ENCODE results near the gene CCDC136. TPM values are rescaled to one million over a fixed set of nuclear protein-coding genes. Genes with fewer than 3 reads are reported as not detected.
A peak's percentile ranks its signal among the peaks of the same experiment; 100 is the strongest.

The CCDC136 gene
- total RNA-seq, 4 donors from 2014 or later, result 4.5 to 12.4 (median 7.2) TPM

- Histone ChIP-seq H3K27ac (peak overlapping the region in 3 of 4 donors; percentile 36 to 82 (median 79)), H3K36me3 (peaks cover 0 to 16% (median 0%) of the 10 kb centered on the region in 3 donors), H3K4me1 (peaks cover 0 to 47% (median 19%) of the 10 kb centered on the region in 4 donors), H3K4me3 (no peak overlapping the region), H3K27me3 (no peaks in the 10 kb centered on the region), H3K9me3 (no peaks in the 10 kb centered on the region)
- TF ChIP-seq CTCF (IDR thresholded peaks at IDR 0.05) (peak in 1 of 5 experiments; percentile 1), POLR2A (IDR thresholded peaks at IDR 0.05) (no peak)
- DNase-seq (ENCODE audit: low spot score in 2 of 2), result no peak
- WGBS, 2 donors, result 53 to 63% methylated on average over 10 of the region's 10 CpGs
Observed at GRCh38 chr7:128860158-128861073, 68.6 kb downstream of the CCDC136 start.

- Histone ChIP-seq H3K4me1 (peaks cover 0 to 47% (median 19%) of the 10 kb centered on the region in 4 donors), H3K9me3 (no peaks in the 10 kb centered on the region), H3K27ac (peak overlapping the region in 2 of 4 donors; percentile 31 to 91), H3K27me3 (no peaks in the 10 kb centered on the region), H3K36me3 (peaks cover 0 to 24% (median 0%) of the 10 kb centered on the region in 3 donors), H3K4me3 (peak overlapping the region; percentile 18 to 93 (median 88))
- 74 to 75% methylated on average over 15 of the region's 15 CpGs for WGBS, 2 donors
- no peak for DNase-seq (ENCODE audit: low spot score in 2 of 2)
- TF ChIP-seq POLR2A (IDR thresholded peaks at IDR 0.05) (no peak), EP300 (IDR thresholded peaks at IDR 0.05) (no peak), CTCF (IDR thresholded peaks at IDR 0.05) (no peak)
Observed at GRCh38 chr7:128861957-128862570, 70.3 kb downstream of the CCDC136 start.

GRCh38 chr7:128862571-128863432 is 71.0 kb downstream of the CCDC136 start, which contains the start of gene ATP6V1F:
Gene ATP6V1F (plus strand): TSS chr7:128862856. CDS start chr7:128862905, 49 bp downstream.
- H3K27me3 ChIP-seq, result no peaks in the 10 kb centered on the region
- DNase-seq (ENCODE audit: low spot score in 2 of 2), result peak; percentile 95 to 96
- H3K4me3 ChIP-seq, result peak within 1 kb of the TSS; percentile 74 to 93 (median 88)
- H3K27ac ChIP-seq, result peak within 1 kb of the TSS; percentile 70 to 91 (median 87)
- H3K9me3 ChIP-seq, result no peaks in the 10 kb centered on the region
- H3K36me3 ChIP-seq, result peaks cover 0 to 26% (median 0%) of the 10 kb centered on the region in 3 donors
- peaks cover 0 to 47% (median 19%) of the 10 kb centered on the region in 4 donors for H3K4me1 ChIP-seq
- TF ChIP-seq EP300 (IDR thresholded peaks at IDR 0.05), result peak; percentile 85 to 93
- peak in 2 of 5 experiments; percentile 48 to 55 for TF ChIP-seq CTCF (IDR thresholded peaks at IDR 0.05)
- TF ChIP-seq POLR2A (IDR thresholded peaks at IDR 0.05), result peak; percentile 51 to 81
- 0 to 1% methylated on average over 49 to 57 of the region's 65 CpGs for WGBS, 2 donors

- Histone ChIP-seq H3K9me3 (no peaks in the 10 kb centered on the region), H3K36me3 (peaks cover 0 to 26% (median 0%) of the 10 kb centered on the region in 3 donors), H3K27ac (peak overlapping the region; percentile 70 to 91 (median 87)), H3K4me3 (peak overlapping the region; percentile 74 to 93 (median 88)), H3K27me3 (no peaks in the 10 kb centered on the region), H3K4me1 (peaks cover 0 to 52% (median 19%) of the 10 kb centered on the region in 4 donors)
- no peak for DNase-seq (ENCODE audit: low spot score in 2 of 2)
- WGBS, 2 donors, result 0 to 1% methylated on average over 5 to 6 of the region's 6 CpGs
- TF ChIP-seq CTCF (IDR thresholded peaks at IDR 0.05), result peak in 4 of 5 experiments; percentile 7 to 42 (median 22)
- TF ChIP-seq POLR2A (IDR thresholded peaks at IDR 0.05), result peak in 1 of 2 donors; percentile 13
- TF ChIP-seq EP300 (IDR thresholded peaks at IDR 0.05), result no peak
Observed at GRCh38 chr7:128863433-128863989, 71.7 kb downstream of the CCDC136 start.

All from tibial nerve (tissue), 4 donors.